PFSK-1 (cell line): Measurements from ENCODE around the gene TSNAXIP1. TPM values are rescaled to one million over a fixed set of nuclear protein-coding genes. Genes with fewer than 3 reads are reported as not detected.

ENCODE experiments used
- FOXP2 ChIP-seq: optimal IDR thresholded peaks from 2 replicates; pipeline ENCODE3; 2011; ENCODE audit warnings: borderline replicate concordance, control low read depth, inconsistent platforms; ENCODE audit not compliant: insufficient read depth; ENCODE audit errors: extremely low read length, extremely low read depth
- POLR2AphosphoS5 ChIP-seq: IDR thresholded peaks from 2 replicates; pipeline ENCODE4 v1.6.1; 2012; ENCODE audit warnings: low read depth, mild to moderate bottlenecking, control low read depth, low read length, moderate library complexity
- SIN3A ChIP-seq: IDR thresholded peaks from 2 replicates; pipeline ENCODE4 v1.6.1; 2012; ENCODE audit warnings: mild to moderate bottlenecking, low read length, moderate library complexity, borderline replicate concordance; ENCODE audit not compliant: insufficient read depth
- TAF1 ChIP-seq: IDR thresholded peaks from 2 replicates; pipeline ENCODE4 v1.6.1; 2012; ENCODE audit warnings: low read length, control low read depth, borderline replicate concordance; ENCODE audit not compliant: insufficient read depth
- polyA plus RNA-seq: library from polyadenylated mRNA; unstranded; fragments of >200 nt; gene quantifications from one replicate; pipeline ENCODE4 v1.2.1, GENCODE V29; 2012; ENCODE audit warnings: low read depth, missing spikeins; ENCODE audit not compliant: insufficient read length
- TF ChIP-seq, protein P1 (sequence below), 2 experiments: IDR thresholded peaks; 2 replicates each; pipeline versions ENCODE4 v1.6.1 to v1.8.0; 2011 to 2012; ENCODE audit warnings: low read depth in 2 of 2, low read length in 2 of 2, control low read depth in 1 of 2, inconsistent platforms in 1 of 2, mild to moderate bottlenecking in 1 of 2, moderate library complexity in 1 of 2; ENCODE audit not compliant: insufficient read depth in 1 of 2

TSNAXIP1 gene
- polyA plus RNA-seq = 0.39 TPM

- TF ChIP-seq FOXP2 (peak; percentile 21), SIN3A (peak; percentile 65; the same call in 1 of the 2 replicates), POLR2AphosphoS5 (peak; percentile 90), TAF1 (peak; percentile 98)
- TF ChIP-seq, protein P1, sequence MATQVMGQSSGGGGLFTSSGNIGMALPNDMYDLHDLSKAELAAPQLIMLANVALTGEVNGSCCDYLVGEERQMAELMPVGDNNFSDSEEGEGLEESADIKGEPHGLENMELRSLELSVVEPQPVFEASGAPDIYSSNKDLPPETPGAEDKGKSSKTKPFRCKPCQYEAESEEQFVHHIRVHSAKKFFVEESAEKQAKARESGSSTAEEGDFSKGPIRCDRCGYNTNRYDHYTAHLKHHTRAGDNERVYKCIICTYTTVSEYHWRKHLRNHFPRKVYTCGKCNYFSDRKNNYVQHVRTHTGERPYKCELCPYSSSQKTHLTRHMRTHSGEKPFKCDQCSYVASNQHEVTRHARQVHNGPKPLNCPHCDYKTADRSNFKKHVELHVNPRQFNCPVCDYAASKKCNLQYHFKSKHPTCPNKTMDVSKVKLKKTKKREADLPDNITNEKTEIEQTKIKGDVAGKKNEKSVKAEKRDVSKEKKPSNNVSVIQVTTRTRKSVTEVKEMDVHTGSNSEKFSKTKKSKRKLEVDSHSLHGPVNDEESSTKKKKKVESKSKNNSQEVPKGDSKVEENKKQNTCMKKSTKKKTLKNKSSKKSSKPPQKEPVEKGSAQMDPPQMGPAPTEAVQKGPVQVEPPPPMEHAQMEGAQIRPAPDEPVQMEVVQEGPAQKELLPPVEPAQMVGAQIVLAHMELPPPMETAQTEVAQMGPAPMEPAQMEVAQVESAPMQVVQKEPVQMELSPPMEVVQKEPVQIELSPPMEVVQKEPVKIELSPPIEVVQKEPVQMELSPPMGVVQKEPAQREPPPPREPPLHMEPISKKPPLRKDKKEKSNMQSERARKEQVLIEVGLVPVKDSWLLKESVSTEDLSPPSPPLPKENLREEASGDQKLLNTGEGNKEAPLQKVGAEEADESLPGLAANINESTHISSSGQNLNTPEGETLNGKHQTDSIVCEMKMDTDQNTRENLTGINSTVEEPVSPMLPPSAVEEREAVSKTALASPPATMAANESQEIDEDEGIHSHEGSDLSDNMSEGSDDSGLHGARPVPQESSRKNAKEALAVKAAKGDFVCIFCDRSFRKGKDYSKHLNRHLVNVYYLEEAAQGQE (IDR thresholded peaks at IDR 0.05; ENCODE audit: insufficient read depth in 1 of 2, low read depth in 2 of 2, low read length in 2 of 2) = peak in 1 of 2 experiments; percentile 69; a peak in 2 of 4 replicates
Measured at GRCh38 chr16:67806428-67807147, at the start of gene TSNAXIP1, which contains the start of gene RANBP10. TSS of gene TSNAXIP1 (plus strand) at chr16:67806889. CDS start at chr16:67807150, 261 bp downstream. TSS of gene RANBP10 (minus strand) at chr16:67806560. CDS start at chr16:67806536, 24 bp downstream.

- TF ChIP-seq SIN3A (no peak), TAF1 (no peak), FOXP2 (no peak), POLR2AphosphoS5 (no peak)
- TF ChIP-seq, protein P1 (IDR thresholded peaks at IDR 0.05; ENCODE audit: insufficient read depth in 1 of 2, low read depth in 2 of 2, low read length in 2 of 2) = no peak
Measured at GRCh38 chr16:67758006-67758405, 48.7 kb upstream of the TSNAXIP1 start.

- no peak for TF ChIP-seq POLR2AphosphoS5
- no peak for TF ChIP-seq SIN3A
- no peak for TF ChIP-seq FOXP2
- no peak for TF ChIP-seq TAF1
- TF ChIP-seq, protein P1 (IDR thresholded peaks at IDR 0.05; ENCODE audit: insufficient read depth in 1 of 2, low read depth in 2 of 2, low read length in 2 of 2) = no peak
Measured at GRCh38 chr16:67758966-67759365, 47.7 kb upstream of the TSNAXIP1 start.

DNA sequence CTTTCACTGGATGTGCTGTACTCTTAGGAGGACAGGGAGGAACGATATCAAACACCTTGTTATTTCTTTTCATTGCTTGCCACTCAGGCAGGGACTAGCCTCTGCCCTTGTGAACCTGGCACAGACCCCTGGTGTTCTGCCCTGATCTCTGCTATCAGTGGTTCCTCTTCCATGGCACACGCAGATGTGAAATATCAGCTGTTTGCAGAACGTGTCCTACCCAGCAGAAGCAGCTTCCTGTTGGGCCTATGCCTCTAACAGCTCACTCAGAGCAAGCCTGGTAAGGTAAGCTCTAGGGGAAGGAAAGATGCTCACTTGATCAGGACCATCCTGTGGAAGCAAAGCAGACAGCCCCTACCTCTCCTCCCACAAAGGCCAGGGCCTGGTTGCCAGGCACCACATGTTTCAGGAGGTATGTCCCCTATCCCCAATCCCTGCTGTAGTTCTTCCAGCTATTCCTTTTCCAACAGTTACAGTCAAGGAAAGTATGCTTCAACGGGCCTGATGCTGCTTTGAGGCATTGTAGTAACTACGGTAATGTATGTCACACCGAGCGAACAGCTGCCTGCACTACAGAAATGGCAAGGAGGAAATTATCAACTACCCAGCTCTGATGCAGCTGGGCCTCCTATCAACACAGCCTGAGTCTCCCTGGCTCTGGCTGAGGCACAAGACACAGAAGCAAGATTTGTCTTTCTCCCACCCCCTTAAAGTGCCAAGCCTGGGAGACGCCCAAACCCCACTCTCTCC, 46.3 kb upstream of the TSNAXIP1 start:
- no peak for TF ChIP-seq TAF1
- TF ChIP-seq FOXP2 = no peak
- no peak for TF ChIP-seq SIN3A
- no peak for TF ChIP-seq POLR2AphosphoS5
- TF ChIP-seq, protein P1 (IDR thresholded peaks at IDR 0.05; ENCODE audit: insufficient read depth in 1 of 2, low read depth in 2 of 2, low read length in 2 of 2) = no peak
